GM04503 (cell line): ENCODE measurements around the gene NAV2.
A peak's percentile ranks its signal among the peaks of the same experiment; 100 is the strongest.
"Not testable (repeated sequence)": the region's sequence is repeated elsewhere in the genome, so short reads cannot be mapped to it uniquely, and the experiment has no call there.

Source experiments
- DNase-seq: peaks from one replicate; pipeline ENCODE4 v3.0.0-alpha.2; 2012; ENCODE audit warnings: low read depth

NAV2 gene

DNA sequence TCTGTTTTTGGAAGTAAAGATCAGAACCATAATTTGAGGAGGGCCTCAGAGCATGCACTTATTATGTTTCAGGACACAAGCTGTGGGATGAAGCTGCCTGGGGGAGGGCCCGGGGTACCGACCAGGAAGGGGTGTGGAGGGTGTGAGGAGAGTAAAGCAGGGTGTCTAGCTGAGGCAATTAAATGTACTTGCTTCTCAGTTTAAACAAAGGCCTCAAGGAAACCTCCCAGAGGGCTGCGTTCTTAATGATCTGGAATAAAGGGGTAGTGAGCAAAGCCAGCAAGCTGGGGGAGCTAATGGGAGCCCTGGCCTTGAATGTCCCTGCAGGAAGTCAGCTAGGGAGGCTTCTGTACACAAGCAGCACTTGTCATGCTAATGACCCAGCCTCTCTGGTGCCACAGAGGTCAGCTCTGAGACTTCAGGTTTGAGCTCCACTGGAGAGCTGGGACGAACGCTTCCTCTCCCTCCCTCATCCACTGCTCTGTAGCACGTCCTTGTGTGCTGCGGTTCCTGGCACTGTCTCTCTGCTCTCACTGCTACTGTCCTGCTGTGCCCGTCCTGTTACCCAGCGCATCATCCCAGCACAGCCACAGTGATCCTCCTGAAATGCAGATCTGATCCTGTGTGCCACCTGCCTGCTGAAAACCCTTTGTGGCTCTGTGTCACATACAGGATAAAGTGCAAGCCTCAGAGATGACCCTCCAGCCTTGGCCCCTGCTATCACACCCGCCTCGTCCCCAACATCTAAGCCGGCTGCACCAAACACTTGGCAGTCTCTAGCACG is 287.9 kb downstream of the NAV2 start:
- DNase-seq, result no peak

GRCh38 chr11:20002312-20003216 is 289.9 kb downstream of the NAV2 start:
- no peak for DNase-seq

GRCh38 chr11:20003351-20003750 is 290.7 kb downstream of the NAV2 start:
- no peak for DNase-seq

DNA sequence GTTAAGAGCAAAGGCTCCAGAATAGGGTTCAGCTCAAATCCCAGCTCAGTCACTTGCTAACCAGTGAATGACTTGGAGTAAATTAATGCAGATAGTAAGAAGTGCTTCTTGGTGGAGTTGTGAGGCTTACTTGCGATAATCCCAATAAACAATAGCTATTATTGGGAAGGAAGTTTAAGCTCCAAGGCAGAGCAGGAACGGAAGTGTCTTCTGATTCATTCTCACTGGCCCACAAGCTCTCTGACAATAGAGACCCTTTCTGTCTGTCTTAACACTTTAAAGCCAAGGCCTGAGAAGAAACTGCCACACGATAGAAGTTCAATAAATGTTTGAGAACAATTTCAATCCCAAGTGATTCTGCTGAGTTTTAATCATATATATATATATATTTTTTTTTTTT is 292.2 kb downstream of the NAV2 start:
- no peak for DNase-seq

- DNase-seq, result no peak
Measured at GRCh38 chr11:20005747-20006146, 293.1 kb downstream of the NAV2 start.

- DNase-seq, result not testable (repeated sequence)
Measured at GRCh38 chr11:20006618-20007017, 294.0 kb downstream of the NAV2 start.

GRCh38 chr11:20007386-20007785 is 294.7 kb downstream of the NAV2 start:
- no peak for DNase-seq

DNA sequence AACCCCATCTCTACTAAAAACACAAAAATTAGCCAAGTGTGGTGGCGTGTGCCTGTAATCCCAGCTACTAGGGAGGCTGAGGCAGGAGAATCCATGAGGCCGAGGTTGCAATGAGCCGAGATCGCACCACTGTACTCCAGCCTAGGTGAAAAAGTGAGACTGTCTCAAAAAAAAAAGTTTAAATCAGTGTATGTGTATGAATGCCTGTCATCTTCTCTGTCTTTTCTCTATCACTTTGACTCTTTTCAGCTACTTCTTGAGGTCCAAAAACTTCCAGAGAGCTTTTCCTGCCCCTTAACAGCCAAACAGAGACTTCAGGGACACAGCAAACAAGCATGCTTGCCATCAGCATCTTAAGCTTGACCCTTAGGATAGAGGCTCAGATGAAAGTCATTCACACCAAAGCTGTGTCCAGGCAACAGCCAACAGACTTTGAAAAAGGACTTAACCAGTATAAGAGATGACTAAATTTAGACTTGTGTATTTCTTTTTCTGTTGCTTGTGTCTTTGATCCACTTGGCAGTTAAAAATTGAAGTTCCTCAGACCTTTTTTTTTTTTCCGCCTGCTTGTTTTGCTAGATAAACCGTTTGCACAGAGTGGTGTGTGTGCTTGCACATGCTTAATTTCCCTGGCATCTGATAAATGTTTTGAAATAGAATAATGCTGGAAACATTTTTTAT is 295.7 kb downstream of the NAV2 start:
- no peak for DNase-seq

DNA sequence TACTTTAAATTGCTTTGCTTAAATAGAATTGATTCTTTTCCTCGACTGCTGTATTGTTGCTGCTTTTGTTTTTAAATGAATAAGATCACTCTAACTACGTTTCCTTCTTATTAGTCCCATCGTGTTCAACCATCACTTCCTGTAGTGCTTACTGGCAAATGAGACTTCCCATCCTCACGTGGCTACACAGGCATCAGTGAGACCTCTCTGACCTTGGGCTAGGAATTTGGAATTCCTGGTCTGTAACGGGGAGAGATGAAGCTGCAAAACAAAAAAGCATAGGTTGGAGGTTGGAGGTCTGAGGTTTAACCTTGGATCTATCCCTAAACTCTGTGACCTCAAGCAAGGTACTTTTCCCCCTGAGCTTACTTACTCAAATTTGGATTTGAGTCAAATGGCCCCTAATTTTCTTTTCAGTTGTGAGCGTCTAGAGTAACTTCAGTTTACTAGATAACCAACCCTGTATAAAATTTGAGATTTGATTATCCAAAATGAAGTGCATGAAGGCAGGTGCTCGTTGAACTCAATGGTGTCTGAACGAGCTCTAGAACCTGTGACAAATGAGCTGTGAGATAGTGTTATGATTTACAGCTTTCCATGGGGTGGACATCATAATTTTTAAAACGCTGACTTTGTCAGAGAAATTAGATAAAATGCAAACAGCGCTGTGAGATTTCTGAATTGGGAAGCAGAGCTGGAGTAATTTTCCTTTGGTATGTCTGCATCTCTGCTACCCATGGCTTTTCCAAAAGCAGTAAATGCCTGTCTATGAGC is 296.4 kb downstream of the NAV2 start:
- DNase-seq, result no peak

DNA sequence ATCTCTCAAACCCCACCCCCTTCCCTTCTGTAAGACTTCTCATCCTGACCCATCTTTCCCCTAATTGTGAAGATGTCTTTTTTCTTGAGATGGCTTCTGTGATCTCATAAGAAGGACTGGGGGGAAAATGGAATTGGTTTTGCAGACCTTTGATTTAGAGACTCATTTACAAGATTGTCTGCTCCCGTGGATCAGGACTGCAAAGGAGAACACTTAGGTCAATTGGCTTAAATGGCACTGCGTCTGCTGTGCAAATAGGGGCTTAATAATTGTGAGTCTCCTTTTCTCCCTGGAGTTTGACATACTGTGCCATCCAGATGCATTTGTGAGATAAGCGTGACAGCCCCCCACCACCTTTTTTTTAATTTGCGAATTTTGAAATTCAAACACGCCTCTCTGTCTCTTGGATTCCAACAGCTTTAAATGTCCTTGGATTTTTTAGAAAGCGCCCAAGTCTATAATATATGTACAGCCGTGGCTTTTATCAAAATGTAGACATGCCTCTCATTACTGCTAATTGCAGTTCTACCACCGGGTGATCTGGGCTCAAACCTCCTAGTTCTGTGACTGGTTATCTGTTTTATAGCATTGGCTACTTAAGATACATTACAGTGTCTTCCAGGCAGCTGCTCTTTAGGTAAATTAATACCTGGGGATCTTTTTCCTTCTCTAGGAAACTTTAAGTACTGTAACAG is 297.7 kb downstream of the NAV2 start:
- DNase-seq, result no peak

DNA sequence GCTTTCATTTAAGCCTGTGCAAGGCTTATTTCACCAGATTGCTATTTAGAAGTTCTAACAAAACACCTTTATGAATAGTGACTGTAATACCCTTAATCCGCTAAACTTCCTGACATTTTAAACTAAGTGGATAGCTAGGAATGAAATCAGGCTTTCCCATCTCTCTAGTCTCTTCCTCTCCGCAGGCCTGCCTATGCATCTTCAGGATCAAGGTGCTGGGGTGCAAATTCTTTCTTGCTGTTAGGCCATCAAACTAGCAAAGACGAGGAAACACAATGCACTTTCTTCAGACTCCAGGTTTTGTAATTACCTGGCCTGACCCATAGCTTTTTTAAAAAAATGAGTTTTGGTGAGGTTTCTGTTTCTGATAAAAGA is 298.2 kb downstream of the NAV2 start:
- DNase-seq, result no peak

DNA sequence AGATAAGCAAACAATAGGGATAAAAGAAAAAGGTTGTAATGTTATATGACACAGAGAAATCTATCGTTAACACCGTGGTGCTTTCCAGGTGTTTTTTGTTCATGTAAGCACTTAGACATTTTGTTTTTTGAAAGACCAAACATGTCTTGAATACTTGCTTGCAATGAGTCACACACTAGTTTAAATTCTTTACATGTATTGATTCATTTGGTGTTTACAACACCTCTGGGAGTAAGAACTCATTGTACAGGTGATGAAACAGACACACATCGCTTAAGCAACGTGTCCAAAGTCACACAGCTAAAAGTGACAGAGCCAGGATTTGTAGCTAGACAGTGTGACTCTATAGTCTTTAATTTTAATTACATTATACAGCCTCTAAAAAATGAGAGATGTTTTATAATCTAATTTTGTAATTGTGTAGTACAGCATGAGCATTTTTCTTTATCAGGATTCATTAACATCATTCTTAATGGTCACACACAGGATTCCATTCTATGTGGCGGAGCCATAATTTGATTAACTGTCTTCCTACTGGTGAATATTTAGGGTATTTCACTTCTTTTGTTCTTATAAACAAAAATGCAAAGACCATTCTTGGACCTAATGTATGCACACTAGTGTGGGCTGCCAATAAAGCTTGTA is 298.8 kb downstream of the NAV2 start:
- no peak for DNase-seq

- DNase-seq, result no peak
Measured at GRCh38 chr11:20013346-20014066, 300.9 kb downstream of the NAV2 start.

- DNase-seq, result no peak
Measured at GRCh38 chr11:20014067-20014402, 301.4 kb downstream of the NAV2 start.

DNA sequence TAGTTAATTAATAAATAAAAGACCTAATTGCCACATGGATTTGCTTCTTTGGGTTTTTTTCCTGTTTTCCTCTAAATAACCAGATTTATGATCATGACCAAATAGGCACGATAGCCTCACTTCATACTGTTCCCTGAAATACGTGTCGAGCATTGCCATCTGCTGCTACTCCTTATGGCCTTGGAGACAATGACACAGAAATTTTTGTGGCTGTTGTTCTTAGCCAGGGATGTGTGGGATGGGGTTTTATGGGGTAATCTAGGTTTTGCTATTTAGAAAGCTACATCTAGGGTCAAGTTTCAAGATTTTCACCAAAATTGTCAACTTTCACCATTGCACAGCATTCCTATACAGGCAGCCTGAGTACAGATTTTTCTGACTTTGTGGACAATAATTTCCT is 302.5 kb downstream of the NAV2 start:
- DNase-seq, result peak; percentile 31

GRCh38 chr11:20015529-20016427 is 303.1 kb downstream of the NAV2 start:
- DNase-seq, result no peak

GRCh38 chr11:20016526-20016925 is 303.9 kb downstream of the NAV2 start:
- DNase-seq, result no peak

DNA sequence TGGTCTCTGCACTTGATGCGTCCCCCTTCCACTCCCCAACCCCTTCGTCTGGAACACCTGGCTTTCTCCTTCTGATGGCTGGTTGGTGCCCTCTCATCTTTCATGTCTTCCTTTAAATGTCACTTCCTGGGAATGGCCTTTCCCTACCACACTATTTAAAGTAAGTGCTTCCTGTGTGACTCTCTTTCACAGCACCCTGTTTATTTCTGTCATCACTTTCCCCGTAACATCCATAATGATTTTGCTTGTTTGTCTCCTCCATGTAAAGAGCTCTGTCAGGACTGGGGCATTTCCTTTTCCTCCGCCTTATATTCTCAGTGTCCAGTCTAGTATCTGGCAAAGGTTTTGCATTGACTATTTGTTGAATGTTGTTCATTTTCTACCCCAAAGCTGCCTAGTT is 304.7 kb downstream of the NAV2 start:
- no peak for DNase-seq

DNA sequence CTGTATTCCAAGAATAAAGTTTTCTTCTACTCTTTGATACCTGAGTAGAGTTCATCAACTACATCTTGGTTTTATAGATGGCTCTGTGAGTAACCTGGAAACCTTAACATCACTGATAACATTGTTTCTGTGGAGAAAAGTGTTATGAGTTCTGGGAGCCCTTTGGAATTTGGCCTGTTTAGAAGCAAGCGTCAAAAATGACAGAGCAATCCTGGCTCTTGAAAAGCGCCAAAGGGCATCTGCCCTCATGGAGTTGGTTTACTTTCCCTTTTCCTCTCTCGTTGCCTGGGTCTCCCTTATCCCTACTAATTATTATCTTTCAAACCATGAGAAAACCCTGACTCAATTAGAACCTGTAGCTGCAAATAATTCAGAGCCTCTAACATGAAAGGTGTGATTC is 307.6 kb downstream of the NAV2 start:
- no peak for DNase-seq
